Uterus (tissue), 4 donors: ENCODE data around the gene ABCF2. TPM values are rescaled to one million over a fixed set of nuclear protein-coding genes. Genes with fewer than 3 reads are reported as not detected.
A peak's percentile ranks its signal among the peaks of the same experiment; 100 is the strongest.

Experiments used
- DNase-seq, 2 donors: peaks; one replicate each; pipeline ENCODE4 v3.0.0-alpha.2; 2019 to 2020
- H3K27ac ChIP-seq, 2 donors: fragments of 200-600 bp; sonication (generic); 1 replicate in 1 of 2; 2 replicates in 1 of 2; pipeline ENCODE4 v1.5.1; 2016 to 2018
- H3K27me3 ChIP-seq, 2 donors: fragments of 200-600 bp; sonication (generic); one replicate each; pipeline ENCODE4 v1.5.1; 2018 to 2019; ENCODE audit warnings: control low read depth in 1 of 2
- H3K36me3 ChIP-seq, 2 donors: fragments of 200-600 bp; sonication (generic); one replicate each; pipeline ENCODE4 v1.5.1; 2019; ENCODE audit warnings: control low read depth in 1 of 2
- H3K4me1 ChIP-seq, 2 donors: fragments of 200-600 bp; sonication (generic); one replicate each; pipeline ENCODE4 v1.5.1; 2018 to 2019; ENCODE audit warnings: control low read depth in 1 of 2
- H3K4me3 ChIP-seq, 2 donors: fragments of 200-600 bp; sonication (generic); 1 replicate in 1 of 2; 2 replicates in 1 of 2; pipeline ENCODE4 v1.5.1; 2018 to 2019; ENCODE audit warnings: mild to moderate bottlenecking in 1 of 2
- H3K9me3 ChIP-seq, 2 donors: fragments of 200-600 bp; sonication (generic); one replicate each; pipeline ENCODE4 v1.5.1; 2019; ENCODE audit warnings: control low read depth in 1 of 2
- POLR2A ChIP-seq, 2 donors: fragments of 450-650 bp; IDR thresholded peaks; one replicate each; pipeline ENCODE4 v1.6.1; 2016; ENCODE audit warnings: antibody characterized with exemption in 2 of 2, mild to moderate bottlenecking in 1 of 2, moderate library complexity in 1 of 2
- intact Hi-C: fragments of 100-400 bp; cut with DNase I; formaldehyde crosslinking; loops from one replicate; pipeline ENCODE4 v1.15.1; 2023; ENCODE audit warnings: low total_unique reads
- total RNA-seq, 4 donors: library from RNA; depleted of rRNA in 3 of 4; stranded (reverse); fragments of >200 nt in 3 of 4; gene quantifications; one replicate each; pipeline versions ENCODE4 v1.1.0 to v1.2.4, GENCODE V29; 2014 to 2023
- TF ChIP-seq, protein P1 (sequence below), 4 experiments: fragments of 200-600 bp in 2 of 4; fragments of 450-650 bp in 2 of 4; sonication (generic) in 2 of 4; IDR thresholded peaks; one replicate each; pipeline ENCODE4 v1.5.1; 2016 to 2019; ENCODE audit warnings: antibody characterized with exemption in 4 of 4, mild to moderate bottlenecking in 2 of 4, moderate library complexity in 1 of 4
- donor health status: DM: yes; HTN: yes; CAD: no.

ABCF2 gene
- total RNA-seq, 4 donors from 2014 or later = 6.8 to 39.2 (median 37.7) TPM

- no peak for DNase-seq
- Histone ChIP-seq H3K27me3 (no peaks in the 10 kb centered on the region), H3K9me3 (no peaks in the 10 kb centered on the region), H3K27ac (no peak overlapping the region), H3K4me3 (no peak overlapping the region), H3K4me1 (peaks cover 5 to 14% of the 10 kb centered on the region in 2 donors), H3K36me3 (no peaks in the 10 kb centered on the region)
- intact Hi-C loops = no loop called here
- no peak for TF ChIP-seq POLR2A (IDR thresholded peaks at IDR 0.05)
- TF ChIP-seq, protein P1, sequence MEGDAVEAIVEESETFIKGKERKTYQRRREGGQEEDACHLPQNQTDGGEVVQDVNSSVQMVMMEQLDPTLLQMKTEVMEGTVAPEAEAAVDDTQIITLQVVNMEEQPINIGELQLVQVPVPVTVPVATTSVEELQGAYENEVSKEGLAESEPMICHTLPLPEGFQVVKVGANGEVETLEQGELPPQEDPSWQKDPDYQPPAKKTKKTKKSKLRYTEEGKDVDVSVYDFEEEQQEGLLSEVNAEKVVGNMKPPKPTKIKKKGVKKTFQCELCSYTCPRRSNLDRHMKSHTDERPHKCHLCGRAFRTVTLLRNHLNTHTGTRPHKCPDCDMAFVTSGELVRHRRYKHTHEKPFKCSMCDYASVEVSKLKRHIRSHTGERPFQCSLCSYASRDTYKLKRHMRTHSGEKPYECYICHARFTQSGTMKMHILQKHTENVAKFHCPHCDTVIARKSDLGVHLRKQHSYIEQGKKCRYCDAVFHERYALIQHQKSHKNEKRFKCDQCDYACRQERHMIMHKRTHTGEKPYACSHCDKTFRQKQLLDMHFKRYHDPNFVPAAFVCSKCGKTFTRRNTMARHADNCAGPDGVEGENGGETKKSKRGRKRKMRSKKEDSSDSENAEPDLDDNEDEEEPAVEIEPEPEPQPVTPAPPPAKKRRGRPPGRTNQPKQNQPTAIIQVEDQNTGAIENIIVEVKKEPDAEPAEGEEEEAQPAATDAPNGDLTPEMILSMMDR (IDR thresholded peaks at IDR 0.05) = no peak
These were observed 4.1 kb upstream of the ABCF2 start for GRCh38 chr7:151231080-151231479.

GRCh38 chr7:151229249-151229648 lies 2.2 kb upstream of the ABCF2 start:
- DNase-seq = no peak
- H3K4me1 ChIP-seq = peaks cover 17 to 24% of the 10 kb centered on the region in 2 donors
- H3K4me3 ChIP-seq = no peak overlapping the region
- intact Hi-C loops = loop anchor here (10.0 kb wide), 1 partner anchor 1354 kb away; the partner anchor contains the start of gene ATP6V0E2
- no peak overlapping the region for H3K27ac ChIP-seq
- H3K27me3 ChIP-seq = no peaks in the 10 kb centered on the region
- no peaks in the 10 kb centered on the region for H3K9me3 ChIP-seq
- no peak for TF ChIP-seq POLR2A (IDR thresholded peaks at IDR 0.05)
- TF ChIP-seq, protein P1 (IDR thresholded peaks at IDR 0.05) = no peak
- H3K36me3 ChIP-seq = no peaks in the 10 kb centered on the region

GRCh38 chr7:151228024-151228866 lies 1.2 kb upstream of the ABCF2 start:
- TF ChIP-seq, protein P1 (IDR thresholded peaks at IDR 0.05) = no peak
- no peak for TF ChIP-seq POLR2A (IDR thresholded peaks at IDR 0.05)
- Histone ChIP-seq H3K27me3 (no peaks in the 10 kb centered on the region), H3K9me3 (no peaks in the 10 kb centered on the region), H3K4me3 (peak overlapping the region in 1 of 2 donors; percentile 86), H3K36me3 (no peaks in the 10 kb centered on the region), H3K4me1 (peaks cover 13 to 16% of the 10 kb centered on the region in 2 donors), H3K27ac (peak overlapping the region; percentile 69 to 82)
- intact Hi-C loops = loop anchor here (10.0 kb wide), 1 partner anchor 1353 kb away; the partner anchor contains the start of gene ATP6V0E2
- DNase-seq = no peak

DNA sequence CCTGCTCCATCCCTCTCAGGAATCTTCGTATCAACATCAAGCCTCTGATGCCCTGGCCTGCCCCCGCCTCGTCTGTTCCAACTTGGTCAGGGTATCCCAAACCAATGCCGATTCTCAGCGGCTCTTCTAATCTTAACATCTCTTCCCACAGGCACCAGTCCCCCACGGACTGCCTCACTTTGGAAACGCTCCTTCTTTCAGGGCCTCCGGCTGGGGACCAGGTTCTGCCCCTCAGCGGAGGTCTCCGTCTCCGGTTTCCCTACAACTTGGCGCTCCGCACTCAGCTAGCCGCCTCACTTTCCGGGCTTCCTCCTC lies 488 bp downstream of the ABCF2 start:
- no peak for TF ChIP-seq POLR2A (IDR thresholded peaks at IDR 0.05)
- TF ChIP-seq, protein P1 (IDR thresholded peaks at IDR 0.05) = no peak
- peak overlapping the region; percentile 81 to 86 for H3K4me3 ChIP-seq
- no peak for DNase-seq
- H3K27me3 ChIP-seq = no peaks in the 10 kb centered on the region
- H3K27ac ChIP-seq = peak overlapping the region in 1 of 2 donors; percentile 78
- H3K9me3 ChIP-seq = no peaks in the 10 kb centered on the region
- H3K36me3 ChIP-seq = no peaks in the 10 kb centered on the region
- peaks cover 12% of the 10 kb centered on the region in 2 donors for H3K4me1 ChIP-seq
- intact Hi-C loops = loop anchor here (10.0 kb wide), 1 partner anchor 1352 kb away; the partner anchor contains the start of gene ATP6V0E2

GRCh38 chr7:151225948-151226510 lies 976 bp downstream of the ABCF2 start:
- Histone ChIP-seq H3K27me3 (no peaks in the 10 kb centered on the region), H3K27ac (no peak overlapping the region), H3K4me3 (peak overlapping the region; percentile 81 to 86), H3K36me3 (no peaks in the 10 kb centered on the region), H3K4me1 (peaks cover 12% of the 10 kb centered on the region in 2 donors), H3K9me3 (no peaks in the 10 kb centered on the region)
- TF ChIP-seq POLR2A (IDR thresholded peaks at IDR 0.05) = no peak
- TF ChIP-seq, protein P1 (IDR thresholded peaks at IDR 0.05) = no peak
- DNase-seq = no peak
- intact Hi-C loops = loop anchor here (10.0 kb wide), 1 partner anchor 1351 kb away; the partner anchor contains the start of gene ATP6V0E2
